ENCODE results near the gene ANGPT4.

ANGPT4 gene

DNA sequence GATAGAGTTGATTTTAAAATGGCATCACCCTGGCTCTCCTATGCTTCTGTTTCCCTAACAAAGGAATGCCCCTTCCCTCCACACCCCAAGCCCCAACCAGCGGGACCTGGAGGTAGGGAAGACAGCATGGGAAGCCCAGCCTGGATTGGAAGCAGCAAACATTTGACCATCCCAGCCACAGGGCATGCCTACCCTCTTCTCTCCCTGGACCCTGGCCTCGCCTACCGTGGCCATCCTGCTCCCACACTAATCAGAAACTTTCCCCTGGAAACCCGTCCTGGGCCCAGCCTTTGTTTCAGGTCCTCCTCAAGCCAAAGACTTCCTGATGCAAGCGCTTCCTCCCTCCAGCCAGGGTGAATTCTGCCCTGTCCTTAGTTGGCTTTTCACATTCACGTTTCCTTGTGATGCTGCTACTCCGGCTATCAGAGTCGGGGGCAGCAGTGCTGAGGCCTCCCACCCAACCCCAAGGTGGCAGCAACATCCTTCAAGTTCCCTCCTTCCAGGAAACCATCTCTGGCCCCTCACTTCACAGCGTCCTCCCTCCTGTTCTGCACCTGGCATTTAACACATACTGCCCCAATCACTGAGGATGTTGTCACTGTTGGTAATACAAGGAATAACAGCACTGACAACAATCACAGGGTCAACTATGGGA lies 18.2 kb upstream of the ANGPT4 start:
- TF ChIP-seq, protein P1, sequence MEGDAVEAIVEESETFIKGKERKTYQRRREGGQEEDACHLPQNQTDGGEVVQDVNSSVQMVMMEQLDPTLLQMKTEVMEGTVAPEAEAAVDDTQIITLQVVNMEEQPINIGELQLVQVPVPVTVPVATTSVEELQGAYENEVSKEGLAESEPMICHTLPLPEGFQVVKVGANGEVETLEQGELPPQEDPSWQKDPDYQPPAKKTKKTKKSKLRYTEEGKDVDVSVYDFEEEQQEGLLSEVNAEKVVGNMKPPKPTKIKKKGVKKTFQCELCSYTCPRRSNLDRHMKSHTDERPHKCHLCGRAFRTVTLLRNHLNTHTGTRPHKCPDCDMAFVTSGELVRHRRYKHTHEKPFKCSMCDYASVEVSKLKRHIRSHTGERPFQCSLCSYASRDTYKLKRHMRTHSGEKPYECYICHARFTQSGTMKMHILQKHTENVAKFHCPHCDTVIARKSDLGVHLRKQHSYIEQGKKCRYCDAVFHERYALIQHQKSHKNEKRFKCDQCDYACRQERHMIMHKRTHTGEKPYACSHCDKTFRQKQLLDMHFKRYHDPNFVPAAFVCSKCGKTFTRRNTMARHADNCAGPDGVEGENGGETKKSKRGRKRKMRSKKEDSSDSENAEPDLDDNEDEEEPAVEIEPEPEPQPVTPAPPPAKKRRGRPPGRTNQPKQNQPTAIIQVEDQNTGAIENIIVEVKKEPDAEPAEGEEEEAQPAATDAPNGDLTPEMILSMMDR (IDR thresholded peaks at IDR 0.05): no peak

DNA sequence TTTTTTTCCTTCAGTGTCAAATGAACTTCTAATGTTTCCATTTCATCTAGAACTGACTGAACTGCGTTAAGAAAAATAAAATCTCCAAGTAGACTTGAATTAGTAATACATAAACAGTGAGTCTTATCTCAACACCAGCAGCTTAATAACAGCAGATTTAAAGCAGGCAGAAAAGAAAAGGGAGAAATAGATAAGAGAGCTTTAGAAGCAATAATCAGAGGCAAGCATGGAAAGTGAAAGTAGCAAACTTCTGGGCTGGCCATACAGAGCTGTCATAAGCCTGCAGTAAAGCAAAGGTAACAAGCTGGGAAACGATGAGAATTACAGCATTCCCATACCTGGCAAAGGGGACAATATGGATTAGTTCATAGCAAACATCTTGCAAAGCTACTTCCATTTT lies 16.9 kb upstream of the ANGPT4 start:
- TF ChIP-seq, protein P1 (IDR thresholded peaks at IDR 0.05): no peak

DNA sequence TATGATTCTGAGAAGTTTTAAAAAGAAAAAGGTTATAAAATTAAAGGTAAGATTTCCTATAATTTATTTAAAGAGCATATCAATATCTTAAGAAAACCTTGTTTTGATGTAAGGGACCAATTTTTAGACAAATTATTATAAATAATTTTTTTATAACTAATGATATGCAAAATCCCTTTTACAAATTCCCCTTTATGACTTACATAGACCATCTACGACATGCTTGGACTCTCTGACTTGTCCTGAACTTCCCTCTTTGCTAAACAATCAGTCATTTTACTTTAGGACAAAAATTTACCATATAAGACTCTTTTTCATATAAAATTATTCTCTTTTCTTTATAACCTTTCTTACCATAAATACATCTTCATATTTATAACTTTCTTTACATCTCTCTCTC lies 15.3 kb upstream of the ANGPT4 start:
- TF ChIP-seq, protein P1 (IDR thresholded peaks at IDR 0.05): no peak

DNA sequence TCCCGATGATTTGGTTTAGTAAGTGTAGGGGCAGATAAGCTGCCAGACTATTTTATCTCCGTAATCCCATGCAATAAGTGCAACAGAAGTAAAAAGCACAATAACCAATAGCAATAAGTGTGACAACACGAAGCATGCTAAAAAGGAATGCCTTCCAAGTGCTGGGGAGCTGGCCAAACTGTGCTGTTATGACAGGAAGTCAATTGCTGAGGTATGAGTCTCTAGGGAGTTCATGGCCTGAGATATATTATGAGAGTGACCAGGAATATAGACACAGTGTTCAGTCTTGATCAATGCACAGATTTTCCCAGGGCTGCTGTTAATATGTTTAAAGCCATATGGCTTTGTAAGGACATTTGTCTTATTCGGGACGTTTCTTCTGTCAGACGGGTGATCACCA lies 10.5 kb upstream of the ANGPT4 start:
- TF ChIP-seq, protein P1 (IDR thresholded peaks at IDR 0.05): no peak

DNA sequence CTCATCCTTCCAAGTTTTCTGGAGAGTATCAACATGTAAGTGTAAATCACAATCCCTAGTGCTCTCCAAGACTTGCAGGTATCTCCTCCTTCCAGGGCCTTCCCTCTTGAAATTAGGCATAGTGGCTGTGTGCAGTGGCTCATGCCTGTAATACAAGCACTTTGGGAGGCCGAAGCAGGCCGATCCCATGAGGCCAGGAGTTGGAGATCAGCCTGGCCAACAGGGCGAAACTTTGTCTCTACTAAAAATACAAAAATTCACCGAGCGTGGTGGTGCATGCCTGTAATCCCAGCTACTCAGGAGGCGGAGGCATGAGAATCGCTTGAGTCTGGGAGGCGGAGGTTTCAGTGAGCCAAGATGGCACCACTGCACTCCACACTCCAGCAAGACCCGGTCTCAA lies 9.4 kb upstream of the ANGPT4 start:
- TF ChIP-seq, protein P1 (IDR thresholded peaks at IDR 0.05): no peak

DNA sequence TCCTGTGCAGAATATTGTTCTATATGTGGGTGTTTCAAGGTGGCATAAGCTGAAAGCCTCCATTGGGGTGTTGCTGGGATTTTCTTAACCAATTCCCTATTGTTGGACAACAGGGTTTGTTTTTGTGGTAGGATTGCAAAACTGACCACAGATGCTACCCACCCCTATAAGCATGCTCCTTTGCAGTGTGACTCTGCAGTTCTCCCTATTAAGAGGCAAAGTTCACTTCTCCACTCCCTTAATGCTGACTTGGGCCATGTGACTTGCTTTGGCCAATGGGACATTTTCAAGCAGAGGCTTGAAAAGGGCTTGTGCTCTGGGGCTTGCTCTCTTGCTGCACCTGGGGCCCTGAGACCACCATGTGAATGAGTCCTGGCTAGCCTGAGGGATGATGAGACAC lies 8.5 kb upstream of the ANGPT4 start:
- TF ChIP-seq, protein P1 (IDR thresholded peaks at IDR 0.05): no peak

DNA sequence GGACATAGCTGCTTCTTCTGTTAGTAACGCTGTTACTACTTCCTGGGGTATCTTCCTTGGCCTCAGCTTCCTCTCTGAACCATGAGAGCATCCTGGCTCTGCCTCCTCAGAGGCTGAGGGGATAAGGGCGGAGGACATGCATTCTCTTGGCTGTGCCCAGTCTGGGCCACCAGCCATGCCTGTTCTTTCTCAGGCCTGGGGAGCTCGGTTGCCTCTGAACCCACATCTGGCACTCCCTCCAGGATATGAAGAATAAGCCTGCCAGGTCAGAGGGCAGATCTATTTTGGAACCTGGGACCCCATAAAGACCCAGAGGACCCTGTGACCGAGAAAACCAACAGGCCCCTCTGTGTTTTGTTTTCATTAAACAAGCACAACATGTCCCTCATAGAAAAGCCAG lies 6.6 kb upstream of the ANGPT4 start:
- TF ChIP-seq, protein P1 (IDR thresholded peaks at IDR 0.05): no peak

DNA sequence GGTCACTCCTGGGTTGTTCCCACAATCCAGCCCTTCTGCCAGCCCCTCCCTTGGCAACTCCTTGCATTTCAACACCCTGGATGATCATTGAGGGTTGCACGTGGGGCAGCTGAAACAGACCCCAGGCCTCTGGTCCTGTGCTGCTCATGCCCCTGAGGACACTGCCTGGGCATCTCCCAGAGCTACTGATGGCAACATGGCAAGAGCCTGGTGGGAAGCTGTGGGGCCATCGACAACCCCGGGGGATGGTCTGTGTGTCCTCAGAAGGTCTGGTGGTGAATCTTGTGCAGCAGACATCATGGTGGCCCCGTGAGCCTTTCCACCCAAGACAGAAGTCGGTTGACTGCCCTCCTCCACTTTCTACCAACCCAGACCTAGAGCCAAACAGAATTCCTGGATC lies 4.9 kb upstream of the ANGPT4 start:
- TF ChIP-seq, protein P1 (IDR thresholded peaks at IDR 0.05): no peak

Measured in LNCAP (cell line).